Hematopoietic multipotent progenitor cell treated with erythropoietin and hydrocortisone succinate and interleukin-3 and kit ligand, for 15 days (in vitro differentiated cells): ENCODE measurements around the gene SLC29A3.
"Not testable (repeated sequence)": the region's sequence is repeated elsewhere in the genome, so short reads cannot be mapped to it uniquely, and the experiment has no call there.

Experiments used
- DNase-seq: peaks from one replicate; pipeline ENCODE4 v3.0.0-alpha.2; 2015; ENCODE audit warnings: low spot score

Gene SLC29A3

DNA sequence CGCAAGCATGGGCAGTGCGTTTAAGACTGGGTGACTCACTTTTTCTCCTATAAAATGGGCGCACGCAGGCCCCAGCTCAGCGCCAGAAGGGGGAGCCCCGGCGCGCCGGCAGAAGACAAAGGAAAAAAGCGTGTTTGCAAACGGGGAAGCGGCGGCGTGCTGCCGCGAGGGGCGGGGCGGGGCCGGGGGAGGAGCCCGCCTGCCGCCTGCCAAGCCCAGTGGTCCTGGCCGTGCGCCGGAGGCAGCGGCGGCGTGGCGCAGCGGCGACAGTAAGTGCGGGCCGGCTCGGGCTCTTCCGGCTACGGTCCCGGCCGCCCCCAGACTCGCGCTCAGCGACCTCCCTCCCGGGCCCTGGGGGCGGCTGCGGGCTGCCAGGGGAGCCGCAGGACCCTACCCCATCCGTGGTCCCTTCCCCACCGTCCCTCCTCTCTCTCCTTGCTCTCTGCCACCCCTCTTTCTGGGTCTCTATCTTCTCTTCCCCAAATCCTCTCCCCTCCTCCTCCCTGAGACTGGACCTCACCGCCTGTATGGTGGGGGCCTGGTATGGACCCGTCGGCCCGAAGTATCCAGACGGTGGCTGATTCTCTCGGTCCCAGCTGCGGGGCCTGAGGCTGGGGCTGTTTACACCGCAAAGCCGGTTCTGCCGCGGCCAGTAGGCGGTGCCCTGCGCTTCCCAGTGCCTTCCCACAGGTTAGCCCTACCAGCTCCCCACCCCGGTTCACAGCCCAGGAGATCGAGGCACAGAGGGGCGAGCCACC, at the start of gene SLC29A3:
TSS of gene SLC29A3 (plus strand) at position 218 of the 758 bp plus-strand sequence. CDS start at position 269, 51 bp downstream.
- DNase-seq: peak; percentile 71

- no peak for DNase-seq
Measured at GRCh38 chr10:71269301-71270288, 49.5 kb upstream of the SLC29A3 start.

- DNase-seq: peak; percentile 14
Measured at GRCh38 chr10:71270301-71271220, 48.5 kb upstream of the SLC29A3 start.

DNA sequence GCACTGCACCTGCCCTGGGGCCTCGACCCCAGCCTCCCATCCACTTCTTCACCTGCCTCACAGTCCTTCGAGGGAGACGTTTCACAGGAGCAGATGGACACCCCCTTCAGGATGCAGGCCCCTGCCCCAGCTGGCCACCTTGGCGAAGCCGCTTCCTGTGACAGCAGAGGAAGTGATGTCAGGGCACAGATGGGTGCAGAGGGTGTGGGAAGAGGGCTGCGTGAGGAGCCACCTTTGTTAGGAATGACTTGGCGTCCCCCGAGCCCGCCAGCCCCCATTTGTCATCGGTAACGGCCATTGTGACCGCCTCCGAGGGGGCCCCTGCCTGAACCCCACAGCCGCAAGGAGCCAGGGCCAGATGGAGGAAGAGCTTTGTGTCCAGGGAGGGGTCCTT, 47.4 kb upstream of the SLC29A3 start:
- no peak for DNase-seq

GRCh38 chr10:71272056-71272771, 46.8 kb upstream of the SLC29A3 start:
- no peak for DNase-seq

DNA sequence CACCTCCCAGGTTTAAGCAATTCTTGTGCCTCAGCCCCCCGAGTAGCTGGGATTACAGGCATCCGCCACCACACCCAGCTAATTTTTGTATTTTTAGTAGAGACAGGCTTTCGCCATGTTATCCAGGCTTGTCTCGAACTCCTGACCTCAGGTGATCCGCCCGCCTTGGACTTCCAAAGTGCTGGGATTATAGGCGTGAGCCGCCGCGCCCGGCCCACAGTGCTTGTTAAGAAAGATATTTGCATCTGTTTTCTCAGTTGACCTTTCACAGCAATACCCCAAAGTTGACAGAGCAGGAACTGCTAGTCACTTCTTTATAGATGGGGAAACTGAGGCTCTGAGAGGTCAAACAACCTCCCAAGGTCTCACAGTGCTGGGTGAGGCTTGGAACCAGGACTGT, 46.1 kb upstream of the SLC29A3 start:
- DNase-seq: not testable (repeated sequence)

- no peak for DNase-seq
Measured at GRCh38 chr10:71273506-71273905, 45.6 kb upstream of the SLC29A3 start.

- DNase-seq: no peak
Measured at GRCh38 chr10:71274901-71275796, 43.9 kb upstream of the SLC29A3 start.

GRCh38 chr10:71276873-71277272, 42.2 kb upstream of the SLC29A3 start:
- DNase-seq: no peak

- no peak for DNase-seq
Measured at GRCh38 chr10:71277914-71278665, 41.0 kb upstream of the SLC29A3 start.

- no peak for DNase-seq
Measured at GRCh38 chr10:71278691-71279588, 40.1 kb upstream of the SLC29A3 start.

GRCh38 chr10:71279590-71280170, 39.4 kb upstream of the SLC29A3 start:
- DNase-seq: no peak

DNA sequence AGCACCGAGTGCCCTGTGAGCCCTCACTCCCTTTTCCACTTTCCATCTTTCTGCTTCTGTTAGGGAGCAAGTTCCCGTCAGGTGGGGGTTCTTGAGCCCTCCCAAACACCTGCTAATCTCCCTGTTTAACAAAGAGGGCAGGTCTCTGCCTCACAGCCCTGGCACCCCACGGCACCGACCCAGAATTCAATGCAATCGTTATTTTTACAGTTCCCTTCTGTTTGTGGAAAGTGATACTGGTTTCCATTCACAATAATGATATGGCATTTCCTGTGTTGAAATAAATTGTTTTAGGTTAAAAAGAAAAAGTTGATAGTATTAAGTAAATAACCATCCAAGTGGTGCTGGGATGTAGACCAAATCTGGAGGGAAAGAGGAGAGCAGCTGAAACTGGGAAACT, 38.8 kb upstream of the SLC29A3 start:
- no peak for DNase-seq

DNA sequence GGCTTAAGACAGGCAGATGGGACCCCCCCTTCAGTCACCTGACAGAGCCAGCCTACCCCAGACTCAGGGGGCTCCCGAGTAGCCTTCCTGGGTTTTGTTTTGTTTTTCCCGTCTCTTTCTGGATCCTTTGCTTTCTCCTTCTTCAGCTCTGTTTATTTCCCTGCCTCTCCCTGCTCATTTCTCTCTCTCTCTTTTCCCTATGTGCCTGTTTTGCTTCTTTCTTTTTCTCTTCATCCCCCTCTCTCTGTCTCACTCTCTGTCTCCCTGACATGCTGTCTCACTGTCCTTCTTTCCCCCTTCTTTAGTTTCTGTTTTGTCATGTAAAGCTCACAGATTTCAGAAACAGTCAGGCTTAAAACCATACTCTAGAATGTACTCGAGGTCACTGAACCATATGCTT, 38.2 kb upstream of the SLC29A3 start:
- DNase-seq: no peak

DNA sequence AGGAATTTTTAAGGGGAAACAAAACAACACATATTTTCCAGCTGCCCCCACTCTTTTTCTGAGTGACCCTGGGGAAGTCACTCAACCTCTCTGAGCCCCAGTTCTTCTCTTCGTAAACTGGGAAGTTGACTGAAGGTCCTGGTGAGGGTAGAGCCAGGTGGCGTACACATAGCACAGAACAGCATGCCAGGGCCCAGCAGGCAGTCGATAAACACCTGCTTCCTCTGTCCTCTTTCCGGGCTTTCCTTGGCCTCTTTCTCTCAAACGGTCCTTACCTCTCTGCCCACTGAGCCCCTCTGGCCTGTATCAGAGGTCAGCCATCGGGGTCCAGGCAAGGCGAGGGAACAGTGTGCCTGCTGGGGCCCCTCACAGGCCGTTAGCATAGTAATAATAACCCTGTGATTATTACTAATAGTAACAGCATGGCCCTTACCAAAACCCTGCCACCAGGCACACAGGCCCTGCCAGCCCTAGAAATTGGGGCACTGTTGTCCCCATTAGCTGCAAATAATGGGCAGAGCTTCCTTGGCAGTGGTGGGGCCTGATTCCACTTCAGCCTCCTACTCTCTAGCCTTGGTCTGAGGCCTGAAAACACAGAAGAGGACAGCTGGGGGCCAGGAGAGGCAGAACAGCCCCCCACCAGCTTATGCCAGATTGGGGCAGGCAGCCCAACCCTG, 37.3 kb upstream of the SLC29A3 start:
- no peak for DNase-seq

GRCh38 chr10:71282323-71282680, 36.8 kb upstream of the SLC29A3 start:
- no peak for DNase-seq

DNA sequence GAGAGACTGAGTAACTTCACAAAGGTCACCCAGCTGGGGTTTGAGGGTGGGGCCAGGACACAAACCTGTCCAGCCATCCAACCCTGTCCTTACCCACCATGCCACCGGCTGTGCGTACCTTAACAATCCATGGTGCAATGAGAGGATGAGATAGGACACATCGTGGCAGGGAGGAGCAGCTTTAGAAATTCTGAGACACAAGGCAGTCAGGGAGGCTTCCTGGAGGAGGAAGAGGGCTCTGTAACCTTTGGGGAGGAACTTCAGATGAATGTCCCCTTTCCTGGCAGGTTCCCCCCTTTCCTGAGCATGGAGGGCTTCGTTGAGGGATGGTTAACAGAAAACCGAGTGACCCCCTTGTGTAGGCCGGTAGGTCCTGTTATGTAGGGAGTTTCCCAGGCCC, 35.6 kb upstream of the SLC29A3 start:
- DNase-seq: no peak
